NCI-H226 (cell line): ENCODE results near the gene ATP6V1C2.
A peak's percentile ranks its signal among the peaks of the same experiment; 100 is the strongest.
"Not testable (repeated sequence)": the region's sequence is repeated elsewhere in the genome, so short reads cannot be mapped to it uniquely, and the experiment has no call there.

Experiments
- DNase-seq: peaks from one replicate; pipeline ENCODE4 v3.0.0-alpha.2; 2015

The ATP6V1C2 gene

GRCh38 chr2:10788855-10789254 is 67.4 kb downstream of the ATP6V1C2 start:
- no peak for DNase-seq

DNA sequence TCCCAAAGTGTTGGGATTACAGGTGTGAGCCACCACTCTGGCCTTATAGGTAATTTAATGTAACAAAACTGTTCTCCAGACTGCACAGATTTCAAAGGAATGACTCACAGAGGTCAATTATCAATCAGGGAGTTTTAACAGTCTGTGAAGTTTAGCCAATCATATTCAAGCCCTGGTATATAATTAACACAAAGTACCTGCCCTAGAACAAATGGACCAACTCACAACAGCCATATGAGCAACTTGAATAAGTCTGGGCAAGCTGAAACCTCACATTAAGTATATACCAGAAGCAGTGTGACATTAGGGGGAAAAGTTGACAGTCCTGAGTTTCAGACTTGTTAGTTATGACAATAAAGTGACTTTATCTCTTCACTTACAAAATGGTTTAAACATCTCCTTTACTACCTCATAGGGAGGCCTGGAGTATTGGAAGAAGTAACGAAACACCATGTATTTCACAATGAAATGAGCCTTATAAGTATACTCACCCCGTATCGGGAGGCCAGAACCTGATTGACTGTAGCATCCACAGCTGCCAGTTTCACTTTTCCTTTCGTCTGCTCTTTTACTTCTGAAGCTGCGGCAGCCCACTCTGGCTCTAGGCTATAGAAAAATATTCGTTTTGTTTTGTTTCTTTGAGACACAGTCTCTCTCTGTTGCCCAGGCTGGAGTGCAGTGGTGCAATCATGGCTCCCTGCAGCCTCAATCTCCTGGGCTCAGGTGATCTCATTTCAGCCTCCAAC is 69.0 kb downstream of the ATP6V1C2 start:
- no peak for DNase-seq

- DNase-seq: no peak
Observed at GRCh38 chr2:10792001-10792634, 70.7 kb downstream of the ATP6V1C2 start.

DNA sequence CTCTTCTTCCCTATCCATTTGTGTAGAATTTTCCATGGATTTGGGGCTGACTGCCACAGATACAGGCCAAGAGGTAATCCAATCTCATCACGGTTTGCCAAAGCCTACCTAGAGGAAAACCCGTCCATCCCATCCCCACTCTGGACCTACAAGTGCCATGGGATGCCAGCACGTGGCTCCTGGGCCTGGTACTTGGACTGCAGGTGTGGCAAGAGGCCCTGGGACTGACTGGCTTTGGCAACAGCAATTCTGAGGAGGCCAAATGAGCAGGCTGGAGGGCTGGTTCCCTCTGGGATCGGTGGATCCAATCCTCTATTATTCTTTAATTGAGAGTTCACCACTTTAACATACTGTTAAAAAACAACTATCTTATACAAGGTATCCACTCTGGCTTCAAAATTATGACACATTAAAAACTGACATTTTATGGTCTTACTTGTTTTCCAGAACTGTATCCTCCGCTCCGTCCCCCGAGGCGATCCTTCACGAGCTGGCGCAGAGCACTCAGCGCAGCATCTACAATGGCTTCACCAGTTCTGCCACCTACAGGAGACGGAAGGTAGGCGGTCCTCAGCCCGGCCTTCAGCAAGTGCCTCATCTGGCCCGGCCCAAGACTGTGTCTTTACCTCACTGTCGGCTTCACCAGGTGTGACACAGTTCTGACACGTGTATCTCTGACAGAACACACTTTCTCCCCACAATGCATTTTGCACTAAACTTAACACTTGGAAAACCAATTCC is 71.4 kb downstream of the ATP6V1C2 start:
- DNase-seq: no peak

- DNase-seq: no peak
Observed at GRCh38 chr2:10793816-10794215, 72.4 kb downstream of the ATP6V1C2 start.

DNA sequence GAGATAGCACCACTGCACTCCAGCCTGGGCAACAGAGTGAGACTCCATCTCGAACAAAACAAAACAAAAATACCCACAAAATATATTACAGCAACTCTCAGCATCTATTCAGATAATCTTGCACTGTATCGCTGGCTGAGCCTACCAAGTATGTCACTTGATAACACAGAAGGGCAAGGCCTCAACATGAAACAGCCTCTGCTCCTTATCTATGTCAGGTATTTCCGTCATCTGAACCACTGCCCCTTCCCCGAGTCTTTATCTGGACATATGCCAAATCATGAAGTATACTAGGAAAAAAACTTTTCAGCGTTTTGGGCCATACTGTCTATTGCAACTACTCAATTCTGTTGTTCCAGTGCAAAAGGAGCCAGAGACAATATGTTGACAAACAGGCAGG is 73.4 kb downstream of the ATP6V1C2 start:
- DNase-seq: no peak

- no peak for DNase-seq
Observed at GRCh38 chr2:10795508-10796046, 74.1 kb downstream of the ATP6V1C2 start.

DNA sequence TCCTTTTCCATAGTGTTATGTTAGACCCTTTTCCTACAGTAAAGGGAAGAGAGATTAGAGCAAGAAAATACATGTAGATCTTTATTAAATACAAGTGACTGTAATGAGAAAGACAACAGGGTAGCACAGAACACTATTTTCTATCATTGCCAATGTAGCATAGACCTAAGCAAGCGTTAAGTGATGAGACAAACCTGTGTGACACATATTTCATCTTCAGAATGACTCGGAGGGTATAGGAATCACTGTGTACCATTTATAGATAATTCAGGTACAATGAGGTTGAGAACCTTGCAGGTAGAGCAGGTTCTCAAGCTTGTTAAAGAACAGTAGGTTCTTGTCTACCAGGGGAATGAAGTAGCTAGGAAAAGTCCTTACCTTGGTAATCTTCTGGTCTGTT is 75.3 kb downstream of the ATP6V1C2 start:
- no peak for DNase-seq

GRCh38 chr2:10798783-10799182 is 77.4 kb downstream of the ATP6V1C2 start:
- DNase-seq: no peak

DNA sequence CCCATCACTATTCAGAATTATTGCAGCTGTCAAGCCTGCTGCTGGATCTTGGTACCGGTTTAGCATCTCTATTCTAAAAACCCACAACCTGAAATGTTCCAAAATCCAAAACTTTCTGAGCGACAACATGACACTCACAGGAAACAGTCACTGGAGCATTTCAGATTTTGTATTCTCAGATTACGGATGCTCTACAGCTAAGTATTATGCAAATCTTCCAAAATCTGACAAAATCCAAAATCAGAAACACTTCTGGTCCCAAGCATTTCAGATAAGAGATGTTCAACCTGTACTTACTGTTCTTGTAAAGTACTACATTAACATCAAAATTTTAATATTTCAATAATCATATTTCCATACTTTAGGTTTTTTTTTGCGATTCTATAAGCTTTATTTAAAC is 78.7 kb downstream of the ATP6V1C2 start:
- no peak for DNase-seq

DNA sequence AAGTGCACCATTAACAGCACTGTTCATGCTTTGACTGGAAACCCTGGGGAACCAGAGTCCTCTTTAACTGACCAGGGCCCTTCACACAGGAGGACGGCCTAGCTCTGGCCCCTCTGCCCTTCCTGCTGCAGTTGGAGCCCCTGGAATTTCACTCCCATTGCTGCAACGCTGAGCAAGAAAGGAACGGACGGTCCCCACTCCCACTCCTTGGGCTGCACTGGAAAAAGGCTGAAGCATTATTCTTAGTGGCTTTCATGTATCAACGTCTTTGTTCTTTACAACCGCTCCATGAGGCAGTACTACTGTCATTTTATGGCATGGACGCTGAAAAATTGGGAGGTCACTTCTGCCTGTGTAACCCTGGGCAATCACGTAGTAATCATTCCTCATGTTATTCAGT is 81.2 kb downstream of the ATP6V1C2 start:
- no peak for DNase-seq

DNA sequence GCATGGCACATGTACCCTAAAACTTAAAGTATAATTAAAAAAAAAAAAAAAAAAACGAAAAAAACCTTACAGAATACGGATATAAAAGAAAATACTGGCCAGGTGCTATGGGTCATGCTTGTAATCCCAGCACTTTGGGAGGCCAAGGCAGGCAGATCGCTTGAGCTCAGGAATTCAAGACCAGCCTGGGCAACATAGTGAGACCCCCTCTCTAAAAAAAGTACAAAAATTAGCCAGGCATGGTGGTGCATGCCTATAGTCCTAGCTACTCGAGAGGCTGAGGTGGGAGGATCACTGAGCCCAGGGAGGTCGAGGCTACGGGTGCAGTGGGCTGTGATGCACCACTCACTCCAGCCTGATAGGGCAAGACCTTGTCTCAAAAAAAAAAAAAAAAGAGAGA is 84.6 kb downstream of the ATP6V1C2 start:
- not testable (repeated sequence) for DNase-seq

DNA sequence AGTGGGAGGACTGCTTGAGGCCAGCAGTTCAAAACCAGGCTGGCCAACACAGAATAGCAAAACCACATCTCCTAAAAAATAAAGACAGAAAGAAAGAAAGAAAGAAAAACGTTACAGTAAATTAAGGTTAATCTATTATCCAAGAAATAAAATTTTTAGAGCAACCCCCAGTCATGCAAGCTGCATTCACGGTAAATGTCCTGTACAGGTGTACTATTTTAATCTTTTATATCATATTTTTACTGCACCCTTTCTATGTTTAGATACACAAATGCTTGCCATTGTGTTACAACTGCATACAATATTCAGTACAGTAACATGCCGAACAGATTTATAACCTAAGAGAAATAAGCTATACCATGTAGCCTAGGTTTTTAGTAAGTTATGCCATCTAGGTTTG is 85.1 kb downstream of the ATP6V1C2 start:
- no peak for DNase-seq

DNA sequence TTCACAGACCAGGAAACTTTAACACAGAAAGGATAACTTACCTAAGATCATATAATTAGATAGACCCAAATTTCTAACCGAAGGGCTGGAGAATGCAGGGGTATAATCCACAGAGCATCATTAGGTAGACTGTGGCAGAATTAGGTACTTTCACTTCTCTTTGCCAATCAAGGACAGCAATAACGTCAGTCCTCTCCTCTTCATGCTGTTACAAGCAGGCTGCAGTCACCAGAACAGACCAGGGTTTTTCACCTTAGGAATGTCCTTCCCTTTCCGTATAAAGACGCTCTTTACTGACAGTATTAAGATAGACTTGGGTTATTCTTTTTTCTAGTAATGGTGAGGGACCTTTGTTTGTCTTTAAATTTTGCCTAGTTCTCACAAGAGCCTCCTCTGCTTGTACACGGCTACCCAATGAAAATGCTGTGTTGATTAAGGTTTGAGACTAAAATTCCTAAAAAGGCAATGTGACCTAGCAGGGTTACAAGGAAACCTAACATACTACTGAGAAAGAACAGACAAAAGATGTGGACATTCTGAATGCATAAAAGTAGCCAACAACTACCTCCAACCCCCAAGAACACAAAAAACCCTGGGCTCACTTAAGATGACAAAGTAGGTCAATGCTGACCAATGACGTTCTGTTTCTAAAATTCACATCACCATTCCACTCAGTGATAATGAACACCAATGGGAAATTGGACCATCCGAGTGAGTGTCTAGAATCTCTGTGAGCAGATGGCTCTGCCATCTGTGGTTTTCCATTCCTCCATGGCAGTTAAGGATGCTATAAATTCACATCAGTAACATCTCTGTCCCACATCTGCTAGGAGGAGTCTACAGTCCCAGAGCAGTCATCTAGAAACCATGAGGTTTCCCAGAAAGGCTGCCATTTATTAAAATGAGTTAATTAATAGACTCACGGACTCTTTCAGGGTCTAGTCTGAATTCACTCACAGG is 89.1 kb downstream of the ATP6V1C2 start:
- DNase-seq: no peak

DNA sequence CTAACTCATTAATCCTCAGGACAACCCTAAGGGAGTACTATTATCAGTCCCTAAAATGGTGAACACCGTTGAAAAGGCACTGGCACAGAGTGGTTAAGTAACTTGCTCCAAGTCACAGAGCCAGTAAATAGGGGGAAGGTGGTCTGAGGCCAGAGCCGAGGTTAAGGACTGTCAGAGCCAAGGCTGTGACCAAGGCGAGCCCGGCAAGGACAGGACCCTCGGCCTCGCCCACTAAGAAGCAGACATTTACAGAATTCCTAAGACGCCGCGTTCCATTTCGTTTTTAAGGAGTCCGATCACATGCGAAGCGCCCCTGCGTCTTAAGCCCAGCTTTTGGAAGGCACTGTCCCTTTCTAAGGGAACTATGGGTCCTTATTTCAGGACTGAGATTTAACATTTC is 90.1 kb downstream of the ATP6V1C2 start:
- no peak for DNase-seq

DNA sequence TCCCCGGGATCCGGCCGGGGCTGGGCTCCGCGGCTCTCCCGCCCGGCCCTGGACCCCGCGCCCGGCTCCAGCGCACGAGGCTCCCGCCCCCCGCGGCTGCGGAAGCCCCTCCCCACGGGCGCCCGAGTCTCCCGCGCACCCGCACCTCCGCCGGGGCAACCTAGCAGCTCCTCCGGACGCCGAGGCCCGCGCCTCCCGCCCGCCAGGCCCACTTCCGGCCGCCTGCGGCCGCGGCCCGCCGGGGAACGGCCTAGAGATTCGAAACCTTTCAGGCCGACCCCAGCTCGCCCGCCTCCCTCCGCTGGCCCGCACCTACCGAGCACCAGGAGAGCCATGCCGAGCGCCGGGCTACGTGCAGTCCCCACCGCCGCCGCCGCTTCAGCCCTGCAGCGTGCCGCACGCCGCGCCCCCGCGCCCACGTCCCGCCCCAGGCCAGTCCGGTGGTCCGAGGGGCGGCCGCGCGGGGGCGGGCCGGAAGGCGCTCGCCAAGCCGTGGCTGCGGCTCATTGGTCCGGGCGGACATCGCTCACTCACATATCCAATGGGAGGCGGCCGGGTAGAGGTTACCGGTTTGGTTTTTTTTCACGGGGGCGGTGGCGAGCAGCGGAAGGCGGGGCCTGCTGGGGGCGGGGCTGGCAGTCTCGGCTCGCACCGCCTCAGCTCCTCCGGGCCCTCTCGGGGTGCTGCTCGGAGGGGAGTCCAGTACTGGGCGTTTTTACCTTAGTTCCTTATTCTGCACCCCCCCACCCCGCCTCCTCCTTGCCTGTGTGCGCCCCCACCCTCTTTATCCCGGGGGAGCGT is 91.1 kb downstream of the ATP6V1C2 start, which contains the start of gene PDIA6:
PDIA6 (minus strand) TSS at position 424 of the 801 bp plus-strand sequence; CDS start at position 335, 89 bp downstream.
- peak; percentile 93 for DNase-seq

GRCh38 chr2:10813163-10814138 is 92.0 kb downstream of the ATP6V1C2 start:
- DNase-seq: peak; percentile 2

- DNase-seq: no peak
Observed at GRCh38 chr2:10814142-10814541, 92.7 kb downstream of the ATP6V1C2 start.

GRCh38 chr2:10814571-10815331 is 93.3 kb downstream of the ATP6V1C2 start:
- no peak for DNase-seq
